PFSK-1 (cell line): ENCODE data around the gene KSR1.

ENCODE experiments used
- TAF1 ChIP-seq: IDR thresholded peaks from 2 replicates; pipeline ENCODE4 v1.6.1; 2012; ENCODE audit warnings: low read length, control low read depth, borderline replicate concordance; ENCODE audit not compliant: insufficient read depth
- TF ChIP-seq, protein P1 (sequence below), 2 experiments: IDR thresholded peaks; 2 replicates each; pipeline versions ENCODE4 v1.6.1 to v1.8.0; 2011 to 2012; ENCODE audit warnings: low read depth in 2 of 2, low read length in 2 of 2, control low read depth in 1 of 2, inconsistent platforms in 1 of 2, mild to moderate bottlenecking in 1 of 2, moderate library complexity in 1 of 2; ENCODE audit not compliant: insufficient read depth in 1 of 2

DNA sequence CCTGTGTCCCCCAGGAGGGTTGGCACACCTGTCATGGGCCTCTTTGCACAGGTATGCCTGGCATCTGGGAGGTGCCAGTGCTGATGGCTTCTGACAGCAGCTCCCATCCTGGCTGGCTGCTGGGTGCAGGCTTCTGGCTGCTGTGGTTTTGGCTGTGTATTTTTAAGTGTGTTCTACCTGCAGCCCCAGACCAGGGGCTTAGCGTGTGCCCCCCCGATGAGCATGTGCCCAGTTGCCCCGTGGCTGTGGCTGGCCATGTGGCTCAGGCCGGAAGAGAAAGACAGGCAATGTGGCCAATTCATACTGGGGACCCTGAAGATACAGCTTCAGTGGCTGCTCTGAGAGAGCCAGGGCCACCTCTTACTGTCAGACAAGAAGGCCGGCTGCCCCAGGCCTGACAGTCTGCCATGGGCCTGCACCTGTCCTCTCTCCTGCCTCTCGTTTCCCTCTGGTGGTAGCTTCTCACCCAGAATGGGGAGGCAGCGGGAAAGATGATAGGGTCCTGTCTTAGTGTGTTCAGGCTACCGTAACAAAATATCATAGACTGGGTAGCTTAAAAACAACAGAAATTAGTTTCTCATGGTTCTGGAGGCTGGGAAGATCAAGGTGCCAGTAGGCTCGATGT lies 137.1 kb downstream of the KSR1 start:
- TF ChIP-seq TAF1 = no peak
- TF ChIP-seq, protein P1, sequence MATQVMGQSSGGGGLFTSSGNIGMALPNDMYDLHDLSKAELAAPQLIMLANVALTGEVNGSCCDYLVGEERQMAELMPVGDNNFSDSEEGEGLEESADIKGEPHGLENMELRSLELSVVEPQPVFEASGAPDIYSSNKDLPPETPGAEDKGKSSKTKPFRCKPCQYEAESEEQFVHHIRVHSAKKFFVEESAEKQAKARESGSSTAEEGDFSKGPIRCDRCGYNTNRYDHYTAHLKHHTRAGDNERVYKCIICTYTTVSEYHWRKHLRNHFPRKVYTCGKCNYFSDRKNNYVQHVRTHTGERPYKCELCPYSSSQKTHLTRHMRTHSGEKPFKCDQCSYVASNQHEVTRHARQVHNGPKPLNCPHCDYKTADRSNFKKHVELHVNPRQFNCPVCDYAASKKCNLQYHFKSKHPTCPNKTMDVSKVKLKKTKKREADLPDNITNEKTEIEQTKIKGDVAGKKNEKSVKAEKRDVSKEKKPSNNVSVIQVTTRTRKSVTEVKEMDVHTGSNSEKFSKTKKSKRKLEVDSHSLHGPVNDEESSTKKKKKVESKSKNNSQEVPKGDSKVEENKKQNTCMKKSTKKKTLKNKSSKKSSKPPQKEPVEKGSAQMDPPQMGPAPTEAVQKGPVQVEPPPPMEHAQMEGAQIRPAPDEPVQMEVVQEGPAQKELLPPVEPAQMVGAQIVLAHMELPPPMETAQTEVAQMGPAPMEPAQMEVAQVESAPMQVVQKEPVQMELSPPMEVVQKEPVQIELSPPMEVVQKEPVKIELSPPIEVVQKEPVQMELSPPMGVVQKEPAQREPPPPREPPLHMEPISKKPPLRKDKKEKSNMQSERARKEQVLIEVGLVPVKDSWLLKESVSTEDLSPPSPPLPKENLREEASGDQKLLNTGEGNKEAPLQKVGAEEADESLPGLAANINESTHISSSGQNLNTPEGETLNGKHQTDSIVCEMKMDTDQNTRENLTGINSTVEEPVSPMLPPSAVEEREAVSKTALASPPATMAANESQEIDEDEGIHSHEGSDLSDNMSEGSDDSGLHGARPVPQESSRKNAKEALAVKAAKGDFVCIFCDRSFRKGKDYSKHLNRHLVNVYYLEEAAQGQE (IDR thresholded peaks at IDR 0.05; ENCODE audit: insufficient read depth in 1 of 2, low read depth in 2 of 2, low read length in 2 of 2) = no peak
